Testis (tissue), 2 donors: ENCODE results near the gene RNF39.

ENCODE experiments used
- POLR2A ChIP-seq: fragments of 450-650 bp; IDR thresholded peaks from one replicate; pipeline ENCODE4 v1.6.1; 2017; ENCODE audit warnings: antibody characterized with exemption, mild to moderate bottlenecking, moderate library complexity
- TF ChIP-seq, protein P1 (sequence below), 3 experiments: fragments of 450-650 bp in 2 of 3; fragments of 200-600 bp in 1 of 3; sonication (generic) in 1 of 3; IDR thresholded peaks; one replicate each; pipeline ENCODE4 v1.5.1; 2016 to 2019; ENCODE audit warnings: antibody characterized with exemption in 3 of 3, mild to moderate bottlenecking in 2 of 3, moderate library complexity in 1 of 3

DNA sequence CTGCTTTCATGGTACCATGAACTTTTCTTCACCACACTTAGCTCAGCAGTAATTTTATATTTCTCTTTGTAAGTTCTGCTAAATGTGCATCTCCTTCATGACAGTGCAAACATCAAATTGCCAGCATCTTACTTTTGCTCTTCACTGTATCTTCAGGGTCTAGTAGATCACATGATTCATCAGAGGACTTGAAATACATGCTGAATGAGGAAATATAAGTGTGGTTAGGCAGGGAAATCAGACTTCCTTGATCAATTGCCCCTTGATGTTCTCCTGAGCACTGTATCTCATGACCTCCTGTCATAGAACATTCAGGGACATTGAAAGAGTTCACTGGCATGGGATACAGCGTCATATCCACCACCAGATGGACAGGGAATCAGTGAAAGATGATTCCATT is 39.8 kb downstream of the RNF39 start:
- TF ChIP-seq, protein P1, sequence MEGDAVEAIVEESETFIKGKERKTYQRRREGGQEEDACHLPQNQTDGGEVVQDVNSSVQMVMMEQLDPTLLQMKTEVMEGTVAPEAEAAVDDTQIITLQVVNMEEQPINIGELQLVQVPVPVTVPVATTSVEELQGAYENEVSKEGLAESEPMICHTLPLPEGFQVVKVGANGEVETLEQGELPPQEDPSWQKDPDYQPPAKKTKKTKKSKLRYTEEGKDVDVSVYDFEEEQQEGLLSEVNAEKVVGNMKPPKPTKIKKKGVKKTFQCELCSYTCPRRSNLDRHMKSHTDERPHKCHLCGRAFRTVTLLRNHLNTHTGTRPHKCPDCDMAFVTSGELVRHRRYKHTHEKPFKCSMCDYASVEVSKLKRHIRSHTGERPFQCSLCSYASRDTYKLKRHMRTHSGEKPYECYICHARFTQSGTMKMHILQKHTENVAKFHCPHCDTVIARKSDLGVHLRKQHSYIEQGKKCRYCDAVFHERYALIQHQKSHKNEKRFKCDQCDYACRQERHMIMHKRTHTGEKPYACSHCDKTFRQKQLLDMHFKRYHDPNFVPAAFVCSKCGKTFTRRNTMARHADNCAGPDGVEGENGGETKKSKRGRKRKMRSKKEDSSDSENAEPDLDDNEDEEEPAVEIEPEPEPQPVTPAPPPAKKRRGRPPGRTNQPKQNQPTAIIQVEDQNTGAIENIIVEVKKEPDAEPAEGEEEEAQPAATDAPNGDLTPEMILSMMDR (IDR thresholded peaks at IDR 0.05), result no peak
- TF ChIP-seq POLR2A, result no peak
